HG03108 (cell line): ENCODE measurements around the gene HADHA.
"Not testable (repeated sequence)": the region's sequence is repeated elsewhere in the genome, so short reads cannot be mapped to it uniquely, and the experiment has no call there.

Experiments used
- ATAC-seq: cut with Tn5 transposase; IDR thresholded peaks from one replicate; pipeline ENCODE4 v1.9.1; 2021; ENCODE audit warnings: moderate library complexity; ENCODE audit not compliant: unreplicated experiment

HADHA gene

GRCh38 chr2:26176279-26176615, 68.2 kb downstream of the HADHA start:
- ATAC-seq, result no peak

GRCh38 chr2:26175466-26176278, 68.8 kb downstream of the HADHA start:
- no peak for ATAC-seq

- no peak for ATAC-seq
These were observed 69.6 kb downstream of the HADHA start for GRCh38 chr2:26174691-26175465.

DNA sequence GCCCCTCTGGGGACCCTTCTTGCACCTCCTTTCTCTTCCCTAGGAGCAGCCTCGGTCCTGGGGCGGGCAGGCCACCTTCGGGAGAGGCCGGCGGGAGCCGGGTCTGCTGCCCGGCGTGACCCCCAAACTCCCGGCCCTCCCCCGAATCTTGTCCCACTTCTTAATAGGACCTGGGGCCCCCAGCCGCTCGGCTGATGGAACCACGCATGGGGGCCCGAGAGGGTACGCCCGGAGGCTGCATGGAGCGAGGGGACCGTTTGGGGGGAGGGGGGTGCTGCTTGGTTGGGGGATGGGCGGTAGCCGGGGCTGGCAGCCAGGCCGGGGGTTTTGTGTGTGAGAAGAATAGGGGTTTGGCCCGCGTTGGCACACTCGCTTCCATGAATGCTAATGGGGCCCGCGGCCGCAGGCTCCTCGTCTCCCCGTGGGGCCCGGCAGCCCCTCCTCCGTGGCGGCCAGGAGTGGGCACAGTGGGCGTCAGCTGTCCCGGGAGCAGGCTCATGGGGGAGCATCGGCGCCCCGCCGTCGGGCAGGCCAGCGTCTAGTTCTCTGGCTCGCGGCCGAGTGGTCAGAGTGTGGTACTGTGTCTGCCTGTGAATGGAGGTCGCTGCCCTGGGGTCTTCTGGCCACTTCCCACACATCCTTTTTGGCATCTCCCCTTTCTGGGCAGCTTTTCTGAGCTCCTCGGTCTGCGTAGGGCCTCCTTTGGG, 70.5 kb downstream of the HADHA start:
- ATAC-seq, result no peak

DNA sequence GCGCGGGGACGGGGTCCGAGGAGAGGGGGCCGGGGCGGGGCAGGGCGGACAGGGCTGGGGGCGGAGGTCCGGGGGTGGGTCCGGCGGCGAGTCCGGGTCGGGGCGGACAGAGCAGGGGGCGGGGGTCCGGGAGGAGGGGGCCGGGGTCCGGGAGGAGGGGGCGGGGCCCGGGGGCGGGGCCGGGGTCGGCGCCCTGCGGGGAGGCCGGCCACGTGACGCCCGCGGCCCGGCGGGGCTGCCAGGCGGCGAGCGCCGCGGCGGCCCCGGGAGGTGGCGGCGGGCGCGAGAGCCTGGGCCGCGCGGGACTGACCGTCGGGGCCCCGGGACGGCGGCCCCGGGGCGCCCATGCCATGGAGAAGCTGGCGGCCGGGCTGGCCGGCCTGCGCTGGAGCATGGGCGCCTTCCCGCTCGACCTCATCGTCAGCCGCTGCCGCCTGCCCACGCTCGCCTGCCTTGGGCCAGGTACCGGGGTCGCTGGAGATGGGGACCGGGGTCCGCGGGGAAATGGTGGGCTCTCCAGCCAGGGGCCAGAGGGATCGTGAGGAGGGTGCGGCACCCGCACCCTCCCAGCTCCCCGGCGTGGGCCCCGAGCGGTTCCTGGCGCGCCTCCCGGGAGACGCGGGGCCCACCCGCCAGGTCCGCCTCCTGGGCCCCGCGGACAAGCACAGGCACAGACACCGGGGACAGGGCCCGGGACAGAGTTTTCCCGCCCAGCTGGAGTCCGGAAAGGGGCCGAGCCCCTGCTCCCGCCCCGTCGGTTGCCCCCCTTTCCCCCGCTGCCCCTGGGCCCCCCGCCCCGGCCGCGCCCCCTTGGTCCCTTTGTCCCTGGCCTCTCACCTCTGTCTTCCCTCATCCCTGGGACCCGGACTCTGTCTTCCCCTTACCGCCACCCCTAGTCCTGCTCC, 71.3 kb downstream of the HADHA start, which contains the start of gene GAREM2:
TSS of gene GAREM2 (plus strand) at position 218 of the 905 bp plus-strand sequence. CDS start at position 351, 133 bp downstream.
- ATAC-seq, result no peak

DNA sequence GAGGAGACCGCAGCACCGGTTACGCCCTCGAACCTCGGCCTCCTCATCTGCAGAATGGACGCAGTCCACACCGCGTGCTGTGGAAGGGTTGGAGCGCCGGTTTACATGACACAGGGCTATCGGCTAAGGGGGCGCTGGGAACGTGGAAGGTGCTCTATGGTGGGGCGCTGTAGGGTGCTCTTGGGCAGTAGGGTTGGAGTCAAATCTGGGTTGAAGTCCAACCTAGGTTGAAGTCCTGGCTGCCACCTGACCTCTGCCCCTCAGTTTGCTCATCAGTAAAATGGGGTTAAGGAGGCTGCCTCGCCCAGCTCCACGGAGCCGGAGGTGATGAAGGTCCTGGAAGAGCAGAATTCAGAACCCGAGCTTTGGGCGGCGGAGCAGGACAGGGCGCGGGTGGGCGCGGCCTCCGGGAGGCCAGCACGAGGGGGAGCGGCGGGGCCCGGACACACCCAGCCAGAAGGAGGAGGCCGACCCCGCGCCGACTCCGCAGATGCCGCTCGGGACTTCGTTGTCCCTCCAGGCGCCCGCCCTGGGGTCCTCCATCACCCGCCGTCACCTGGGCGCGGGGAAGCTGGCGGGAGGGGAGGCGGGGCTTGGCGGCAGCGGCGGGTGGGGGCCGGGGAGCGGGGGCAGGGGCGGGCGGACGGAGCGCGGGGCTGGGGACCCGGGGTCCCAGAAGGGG, 72.1 kb downstream of the HADHA start:
- ATAC-seq, result no peak

DNA sequence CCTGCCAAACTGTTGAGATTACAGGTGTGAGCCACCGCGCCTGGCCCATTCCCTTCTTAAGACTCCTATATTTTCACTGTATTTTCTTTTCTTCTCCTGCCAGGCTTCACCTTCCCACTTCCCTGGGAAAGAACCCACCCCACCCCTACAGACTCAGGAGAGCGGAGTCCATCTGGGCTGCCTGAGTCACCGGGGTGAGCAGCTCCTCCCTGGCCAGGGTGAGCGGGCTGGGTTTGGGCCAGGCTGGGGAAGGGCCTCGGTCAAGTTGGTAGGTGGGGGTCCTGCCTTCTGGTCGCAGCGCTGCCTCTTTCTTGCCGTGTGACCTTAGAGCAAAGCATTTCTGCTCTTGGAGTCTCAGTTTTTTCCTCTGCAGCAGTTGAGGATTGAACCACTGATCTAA, 73.6 kb downstream of the HADHA start:
- no peak for ATAC-seq

DNA sequence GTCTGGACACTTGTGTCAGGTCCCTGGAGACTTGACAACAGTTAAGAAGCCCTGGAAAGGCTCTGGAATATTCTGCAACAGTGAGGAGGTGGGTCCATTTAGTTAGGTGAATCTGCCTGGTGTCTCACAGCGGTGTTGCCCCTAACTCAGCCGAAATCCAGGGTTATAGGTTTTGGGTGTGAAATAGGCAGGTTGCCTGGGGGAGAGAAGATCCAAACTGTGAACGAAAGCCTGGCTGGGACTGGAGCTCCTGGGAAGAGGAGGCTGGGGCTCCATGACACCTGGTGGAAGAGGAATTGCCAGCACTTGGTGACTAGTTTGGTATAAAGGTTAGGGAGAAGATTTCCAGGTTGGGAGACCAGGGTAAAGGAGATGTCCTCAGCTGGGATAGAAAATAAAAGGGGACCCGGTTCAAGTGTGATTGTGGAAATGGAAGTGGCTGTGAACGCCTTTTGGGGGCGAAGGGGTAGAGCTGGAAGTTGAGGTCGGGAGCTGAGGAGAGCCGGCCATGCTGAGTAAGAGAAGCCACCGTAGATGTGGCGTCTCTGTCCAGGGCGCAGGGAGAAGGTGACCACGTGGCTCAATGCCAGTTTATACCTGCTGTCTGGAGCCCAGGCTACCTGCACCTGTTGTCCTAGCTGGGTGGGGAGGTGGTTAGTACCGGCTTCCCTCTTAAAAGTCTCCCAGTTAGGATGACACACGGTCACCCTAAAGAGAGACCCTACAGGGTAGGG, 74.6 kb downstream of the HADHA start:
- ATAC-seq, result no peak

- ATAC-seq, result no peak
These were observed 75.2 kb downstream of the HADHA start for GRCh38 chr2:26169226-26169625.

- no peak for ATAC-seq
These were observed 75.6 kb downstream of the HADHA start for GRCh38 chr2:26168785-26169184.

- not testable (repeated sequence) for ATAC-seq
These were observed 77.9 kb downstream of the HADHA start for GRCh38 chr2:26166541-26166940.

GRCh38 chr2:26165403-26165802, 79.0 kb downstream of the HADHA start:
- ATAC-seq, result no peak

DNA sequence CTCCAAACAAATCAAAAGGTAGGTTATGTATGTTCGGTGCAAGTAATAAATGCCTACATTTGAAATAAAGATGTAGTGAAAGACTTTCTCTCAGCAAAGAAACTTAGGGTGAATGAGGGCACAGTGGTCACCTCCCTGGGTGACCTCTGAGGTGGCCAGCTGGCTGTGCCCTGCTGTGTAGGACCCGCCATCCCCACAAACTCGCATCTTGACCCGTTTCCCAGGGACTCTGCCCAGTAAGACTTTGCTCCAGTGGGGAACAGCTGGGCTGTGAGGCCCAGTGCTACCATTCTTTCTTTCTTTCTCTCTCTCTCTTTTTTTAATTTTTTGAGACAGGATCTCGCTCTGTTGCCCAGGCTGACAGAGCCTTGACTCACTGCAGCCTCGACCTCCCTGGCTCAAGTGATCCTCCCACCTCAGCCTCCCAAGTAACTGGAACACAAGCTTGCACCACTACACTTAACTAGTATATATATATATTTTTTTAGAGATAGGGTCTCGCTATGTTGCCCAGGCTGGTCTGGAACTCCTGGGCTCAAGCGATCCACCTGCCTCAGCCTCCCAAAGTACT, 79.7 kb downstream of the HADHA start:
- ATAC-seq, result no peak

- ATAC-seq, result no peak
These were observed 80.2 kb downstream of the HADHA start for GRCh38 chr2:26164231-26164630.

DNA sequence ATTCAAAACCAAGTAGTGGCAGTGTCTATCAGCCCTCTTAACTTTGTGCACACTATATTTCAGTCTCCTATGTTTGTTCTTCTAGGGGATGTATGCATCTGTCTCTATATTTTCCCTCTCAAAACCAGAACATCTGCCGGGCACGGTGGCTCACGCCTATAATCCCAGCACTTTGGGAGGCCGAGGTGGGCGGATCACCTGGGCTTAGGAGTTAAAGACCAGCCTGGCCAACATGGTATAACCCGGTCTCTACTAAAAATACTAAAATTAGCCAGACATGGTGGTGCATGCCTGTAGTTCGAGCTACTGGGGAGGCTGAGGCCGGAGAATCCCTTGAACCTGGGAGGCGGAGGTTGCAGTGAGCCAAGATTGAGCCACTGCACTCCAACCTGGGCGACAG, 81.5 kb downstream of the HADHA start:
- no peak for ATAC-seq

DNA sequence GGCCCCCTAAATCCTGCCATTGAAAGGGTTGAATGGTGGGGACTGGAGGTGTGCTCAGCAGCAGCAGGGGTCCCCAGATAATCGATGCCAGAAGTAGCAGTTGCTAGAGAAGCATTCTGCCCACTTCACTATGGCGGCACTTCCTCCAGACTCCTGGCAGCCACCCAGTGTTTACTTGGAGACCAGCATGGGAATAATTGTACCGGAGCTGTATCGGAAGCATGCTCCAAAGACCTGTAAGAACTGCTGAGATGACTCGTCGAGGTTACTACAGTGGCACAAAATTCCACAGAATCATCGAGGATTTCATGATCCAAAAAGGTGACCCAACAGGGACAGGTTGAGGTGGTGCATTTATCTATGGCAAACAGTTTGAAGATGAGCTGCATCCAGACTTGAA, 82.5 kb downstream of the HADHA start:
- ATAC-seq, result no peak

DNA sequence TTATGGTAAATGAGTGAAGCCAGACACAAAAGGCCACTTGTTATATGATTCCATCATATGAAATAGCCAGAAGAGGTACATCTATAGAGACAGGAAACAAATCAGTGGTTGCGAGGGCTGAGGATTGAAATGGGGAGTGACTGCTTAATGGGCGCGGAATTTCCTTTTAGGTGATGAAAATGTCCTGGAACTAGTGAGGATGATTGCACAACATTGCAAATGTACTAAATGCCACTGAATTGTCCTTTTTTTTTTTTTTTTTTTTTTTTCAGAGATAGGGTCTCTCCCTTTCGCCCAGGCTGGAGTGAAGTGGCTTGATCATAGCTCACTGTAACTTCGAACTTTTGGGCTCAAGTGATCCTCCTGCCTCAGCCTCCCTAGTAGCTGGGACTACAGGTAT, 86.9 kb downstream of the HADHA start:
- ATAC-seq, result no peak

- ATAC-seq, result no peak
These were observed 94.2 kb downstream of the HADHA start for GRCh38 chr2:26150243-26150642.

DNA sequence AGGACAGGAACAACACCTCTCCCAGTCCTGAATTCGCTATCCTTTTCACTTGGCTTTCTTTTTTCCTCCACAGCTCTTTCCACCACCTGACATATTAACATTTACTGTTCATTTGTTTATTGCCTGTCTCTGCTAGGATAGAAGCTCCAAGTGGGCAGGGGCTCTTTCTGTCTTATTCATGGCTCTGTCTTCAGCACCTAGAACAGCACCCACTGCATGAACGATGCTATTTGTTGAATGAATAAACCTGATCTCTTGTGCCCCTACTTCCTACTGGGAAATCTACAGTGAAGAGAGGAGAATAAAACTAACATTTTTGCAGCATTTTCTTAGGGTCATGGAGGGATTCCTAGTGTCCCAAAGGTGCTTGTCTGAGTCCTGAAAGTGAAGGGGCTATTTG, 95.9 kb downstream of the HADHA start:
- ATAC-seq, result no peak
